NB4 (cell line): ENCODE results near the gene TTC21B.
"Not testable (repeated sequence)": the region's sequence is repeated elsewhere in the genome, so short reads cannot be mapped to it uniquely, and the experiment has no call there.

Experiments used
- DNase-seq: peaks from one replicate; pipeline ENCODE4 v3.0.0; 2010; ENCODE audit warnings: low read depth
- H3K4me3 ChIP-seq: one replicate; pipeline ENCODE4 v1.5.1; 2011; ENCODE audit warnings: mild to moderate bottlenecking, low read depth, low read length, moderate library complexity
- MYC ChIP-seq: IDR thresholded peaks from 2 replicates; pipeline ENCODE4 v1.6.1; 2011; ENCODE audit warnings: low read depth, low read length
- POLR2A ChIP-seq: IDR thresholded peaks from 2 replicates; pipeline ENCODE4 v1.6.1; 2011; ENCODE audit warnings: mild to moderate bottlenecking; ENCODE audit not compliant: insufficient read length; ENCODE audit errors: extremely low read depth
- TF ChIP-seq, protein P1 (sequence below): IDR thresholded peaks from 2 replicates; pipeline ENCODE4 v1.6.1; 2011; ENCODE audit warnings: low read depth, low read length
- TF ChIP-seq, protein P2 (sequence below): IDR thresholded peaks from one replicate; pipeline ENCODE4 v1.5.1; 2012; ENCODE audit warnings: low read depth, low read length

Gene TTC21B

DNA sequence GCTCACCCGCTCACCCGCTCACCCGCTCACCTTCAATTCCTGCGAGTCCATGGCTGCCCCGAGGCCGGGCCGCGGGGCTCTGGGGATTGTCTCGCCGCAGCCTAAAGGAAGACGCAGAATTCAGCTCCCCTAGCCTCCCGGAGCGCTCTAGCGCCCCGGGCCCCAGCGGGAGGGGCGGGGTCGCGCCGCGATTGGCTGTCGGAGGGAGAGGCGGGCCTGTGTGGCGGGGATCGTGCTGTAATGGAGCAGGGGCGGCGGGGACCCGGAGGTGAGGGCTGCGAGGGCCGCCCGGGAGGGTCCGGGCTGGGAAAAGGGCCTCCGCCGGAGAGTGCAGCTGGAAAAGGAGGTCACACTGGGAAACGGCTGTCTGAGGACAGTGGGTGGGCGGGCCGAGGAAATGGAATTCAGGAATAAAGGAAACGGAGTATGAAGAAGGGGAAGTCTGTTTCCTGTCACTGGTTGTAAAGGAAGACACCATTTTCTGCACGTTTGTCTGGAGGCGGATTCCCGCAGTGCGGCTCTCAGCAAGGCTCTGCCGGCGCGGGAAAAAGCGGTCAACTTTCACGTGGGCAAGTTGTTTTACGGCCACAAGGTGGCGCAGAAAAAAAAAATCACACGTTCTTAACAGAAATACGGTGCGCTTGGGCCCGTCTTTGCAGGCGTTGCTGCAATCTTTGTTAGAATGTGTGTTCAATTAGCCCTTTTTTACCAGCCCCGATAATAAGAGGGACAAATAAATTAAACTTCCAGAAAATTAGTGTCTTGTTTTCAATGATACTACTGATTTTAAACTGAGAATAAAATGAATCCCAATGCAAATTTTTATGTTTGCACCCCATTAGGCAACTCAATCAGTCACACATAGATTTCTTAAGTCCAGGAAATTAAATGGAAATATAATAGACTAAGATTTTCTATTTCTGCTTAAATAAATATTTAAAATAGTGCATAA is at the start of gene TTC21B:
Gene TTC21B (minus strand): TSS at position 122 of the 952 bp plus-strand sequence. CDS start 71 bp downstream, at position 51.
- TF ChIP-seq MYC: peak; percentile 97
- TF ChIP-seq POLR2A: peak; percentile 79
- TF ChIP-seq, protein P1, sequence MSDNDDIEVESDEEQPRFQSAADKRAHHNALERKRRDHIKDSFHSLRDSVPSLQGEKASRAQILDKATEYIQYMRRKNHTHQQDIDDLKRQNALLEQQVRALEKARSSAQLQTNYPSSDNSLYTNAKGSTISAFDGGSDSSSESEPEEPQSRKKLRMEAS: peak; percentile 95
- TF ChIP-seq, protein P2, sequence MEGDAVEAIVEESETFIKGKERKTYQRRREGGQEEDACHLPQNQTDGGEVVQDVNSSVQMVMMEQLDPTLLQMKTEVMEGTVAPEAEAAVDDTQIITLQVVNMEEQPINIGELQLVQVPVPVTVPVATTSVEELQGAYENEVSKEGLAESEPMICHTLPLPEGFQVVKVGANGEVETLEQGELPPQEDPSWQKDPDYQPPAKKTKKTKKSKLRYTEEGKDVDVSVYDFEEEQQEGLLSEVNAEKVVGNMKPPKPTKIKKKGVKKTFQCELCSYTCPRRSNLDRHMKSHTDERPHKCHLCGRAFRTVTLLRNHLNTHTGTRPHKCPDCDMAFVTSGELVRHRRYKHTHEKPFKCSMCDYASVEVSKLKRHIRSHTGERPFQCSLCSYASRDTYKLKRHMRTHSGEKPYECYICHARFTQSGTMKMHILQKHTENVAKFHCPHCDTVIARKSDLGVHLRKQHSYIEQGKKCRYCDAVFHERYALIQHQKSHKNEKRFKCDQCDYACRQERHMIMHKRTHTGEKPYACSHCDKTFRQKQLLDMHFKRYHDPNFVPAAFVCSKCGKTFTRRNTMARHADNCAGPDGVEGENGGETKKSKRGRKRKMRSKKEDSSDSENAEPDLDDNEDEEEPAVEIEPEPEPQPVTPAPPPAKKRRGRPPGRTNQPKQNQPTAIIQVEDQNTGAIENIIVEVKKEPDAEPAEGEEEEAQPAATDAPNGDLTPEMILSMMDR: peak; percentile 73
- peak; percentile 97 for DNase-seq
- H3K4me3 ChIP-seq: peak within 1 kb of the TSS; percentile 90

DNA sequence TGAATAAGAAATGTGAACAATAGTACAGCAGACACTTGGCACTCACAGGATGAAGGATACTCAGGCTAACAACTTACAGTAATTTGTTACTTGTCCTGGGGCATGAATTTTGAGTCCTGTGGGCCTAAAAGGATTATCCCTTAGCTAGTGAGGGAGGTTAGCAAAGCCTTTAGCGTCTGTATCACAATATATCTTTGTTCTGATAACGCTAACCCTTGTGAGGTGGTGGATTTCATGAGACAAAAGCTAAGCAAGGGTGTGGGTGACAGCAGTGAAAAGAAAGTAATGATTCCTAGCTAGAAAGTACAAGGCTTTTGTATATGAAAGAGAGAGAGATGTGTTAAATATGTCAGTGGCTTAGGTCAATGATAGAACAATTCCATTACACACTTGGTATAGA is 46.8 kb upstream of the TTC21B start:
- TF ChIP-seq, protein P1: no peak
- TF ChIP-seq MYC: no peak
- TF ChIP-seq, protein P2: no peak
- no peak for TF ChIP-seq POLR2A

DNA sequence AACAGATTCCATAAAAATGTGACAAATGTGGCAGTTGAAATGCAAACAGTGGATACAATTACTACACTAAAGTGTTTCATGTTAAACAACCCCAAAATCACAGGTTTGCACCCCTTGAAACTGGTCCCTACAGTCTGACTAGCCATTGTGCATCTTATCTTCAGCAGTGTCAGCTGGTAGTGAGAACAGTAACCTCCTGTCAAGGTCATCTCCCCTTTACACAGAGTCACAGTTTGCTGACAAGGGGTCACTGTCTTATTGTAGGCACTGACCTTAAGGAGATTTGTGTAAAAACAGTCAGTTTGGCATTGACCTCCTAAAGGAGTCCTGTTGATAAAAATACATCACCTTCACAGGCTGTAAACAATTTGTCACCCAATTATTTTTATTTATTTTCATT is 37.3 kb upstream of the TTC21B start:
- no peak overlapping the region for H3K4me3 ChIP-seq
- no peak for TF ChIP-seq MYC
- TF ChIP-seq, protein P1: no peak
- TF ChIP-seq, protein P2: no peak
- no peak for TF ChIP-seq POLR2A
- DNase-seq: no peak

More for the DNA sequence above, 46.8 kb upstream of the TTC21B start:
- DNase-seq: no peak
- H3K4me3 ChIP-seq: no peak overlapping the region

DNA sequence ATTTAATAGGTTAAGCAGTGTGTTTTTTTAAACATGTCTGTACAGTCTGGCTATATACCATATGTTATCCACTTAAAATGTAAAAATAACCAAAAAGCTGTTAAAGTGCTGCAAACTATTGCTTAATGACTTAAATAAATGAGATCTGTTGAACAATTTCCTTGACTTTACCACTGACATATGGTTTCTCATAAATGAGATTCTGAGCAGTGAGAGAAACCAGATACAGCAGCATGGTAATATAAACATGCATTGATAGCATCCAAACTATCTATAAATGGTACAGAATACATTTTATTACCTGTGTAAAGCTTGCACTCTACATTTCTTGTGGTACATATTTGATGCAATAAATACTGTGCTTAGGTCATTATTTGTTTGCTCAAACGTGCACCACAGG is 36.3 kb upstream of the TTC21B start:
- no peak for DNase-seq
- H3K4me3 ChIP-seq: no peak overlapping the region
- TF ChIP-seq, protein P2: no peak
- TF ChIP-seq MYC: no peak
- TF ChIP-seq, protein P1: no peak
- no peak for TF ChIP-seq POLR2A

DNA sequence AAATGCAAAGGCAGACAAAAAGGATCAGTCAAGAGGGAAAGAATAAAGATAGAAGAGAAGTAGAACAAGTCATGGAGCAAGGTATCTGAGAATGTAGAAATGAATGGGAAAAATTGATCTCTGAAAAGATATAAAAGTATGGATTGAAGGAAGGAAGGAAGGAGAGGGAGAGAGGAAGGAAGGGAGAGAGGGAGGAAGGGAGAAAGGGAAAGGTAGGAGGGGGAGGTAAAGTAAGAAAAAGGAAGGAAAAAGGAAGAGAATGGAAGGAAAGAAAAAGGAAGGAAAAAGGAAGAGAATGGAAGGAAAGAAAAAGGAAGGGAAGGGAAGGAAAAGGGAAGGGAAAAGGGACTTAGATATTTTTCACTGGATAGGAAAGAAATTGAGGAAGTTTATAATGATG is 31.5 kb upstream of the TTC21B start:
- TF ChIP-seq MYC (no peak), POLR2A (no peak)
- TF ChIP-seq, protein P1: no peak
- TF ChIP-seq, protein P2: no peak
- H3K4me3 ChIP-seq: no peak overlapping the region
- no peak for DNase-seq

DNA sequence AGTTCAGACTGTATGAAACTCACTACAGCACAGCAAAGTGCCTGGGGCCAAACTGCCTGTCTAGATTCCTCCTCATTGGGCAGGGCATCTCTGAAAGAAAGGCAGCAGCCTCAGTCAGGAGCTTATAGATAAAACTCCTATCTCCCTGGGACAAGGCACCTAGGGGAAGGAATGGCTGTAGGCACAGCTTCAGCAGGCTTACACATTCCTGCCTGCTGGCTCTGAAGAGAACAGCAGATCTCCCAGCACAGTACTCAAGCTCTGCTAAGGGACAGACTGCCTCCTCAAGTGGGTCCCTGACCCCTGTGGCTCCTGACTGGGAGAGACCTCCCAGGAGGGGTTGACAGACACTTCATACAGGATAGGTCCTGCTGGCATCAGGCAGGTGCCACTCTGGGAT is 18.6 kb upstream of the TTC21B start:
- not testable (repeated sequence) for DNase-seq, H3K4me3 ChIP-seq
